Stimulated activated CD4-positive, alpha-beta T cell treated with anti-CD3 and anti-CD28 coated beads, Interleukin-12 subunit alpha, Interleukin-12 subunit beta, amount 100 ng/mL, for 48 hours (primary cell): ENCODE measurements around the gene IQUB.
A peak's percentile ranks its signal among the peaks of the same experiment; 100 is the strongest.
"Not testable (repeated sequence)": the region's sequence is repeated elsewhere in the genome, so short reads cannot be mapped to it uniquely, and the experiment has no call there.

Experiments used
- DNase-seq, 3 donors: peaks; one replicate each; pipeline ENCODE4 v3.0.0-alpha.2; 2020; ENCODE audit warnings: low read depth in 2 of 3, low spot score in 1 of 3

The IQUB gene

DNA sequence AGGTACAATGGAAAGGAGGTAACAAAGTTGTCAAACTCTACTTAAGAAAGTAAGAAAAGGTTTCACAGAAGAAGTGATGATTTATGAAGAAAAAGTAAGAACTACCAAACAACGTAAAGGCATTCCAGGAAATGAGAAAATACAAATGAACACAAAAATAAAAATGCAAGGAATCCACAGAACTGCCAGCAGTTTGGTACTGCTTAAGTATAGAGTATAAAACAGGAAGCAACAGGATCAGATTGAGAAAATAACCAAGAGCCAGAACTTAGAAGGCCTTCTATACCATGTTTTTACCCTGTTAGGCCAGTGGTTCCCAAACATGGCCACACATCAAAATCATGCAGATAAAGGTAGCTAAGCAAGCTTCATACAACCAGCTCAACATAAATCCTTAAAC lies 14.0 kb upstream of the IQUB start:
- DNase-seq, result no peak

- no peak for DNase-seq
Measured at GRCh38 chr7:123539871-123540270, 5.5 kb upstream of the IQUB start.

- no peak for DNase-seq
Measured at GRCh38 chr7:123538897-123539296, 4.5 kb upstream of the IQUB start.

DNA sequence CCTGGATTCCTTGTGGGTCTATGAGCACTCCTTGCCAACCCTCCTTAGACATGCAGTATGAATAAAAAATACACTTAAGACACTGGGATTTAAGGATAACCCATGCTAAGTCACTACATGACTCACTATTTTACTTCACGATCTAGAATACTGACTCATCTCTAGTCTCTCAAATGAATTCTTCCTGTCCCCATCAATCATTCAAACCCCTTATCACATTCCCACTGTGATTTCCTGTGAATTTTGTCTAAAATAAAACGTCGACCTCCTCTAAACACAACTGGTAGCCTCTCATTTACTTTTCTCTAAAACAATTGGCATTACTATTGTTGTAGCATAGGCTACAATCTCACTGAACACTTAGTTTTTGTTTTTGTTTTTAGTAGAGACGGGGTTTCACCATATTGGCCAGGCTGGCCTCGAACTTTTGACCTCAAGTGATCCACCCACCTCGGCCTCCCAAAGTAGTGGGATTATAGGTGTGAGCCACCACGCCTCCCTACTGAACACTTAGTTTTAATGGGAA lies 3.9 kb upstream of the IQUB start:
- no peak for DNase-seq

GRCh38 chr7:123537026-123537642 lies 2.7 kb upstream of the IQUB start:
- DNase-seq, result no peak

GRCh38 chr7:123535517-123535916 lies 1.1 kb upstream of the IQUB start:
- no peak for DNase-seq

- peak in 1 of 3 donors; percentile 8 for DNase-seq
Measured at GRCh38 chr7:123533929-123534382, 439 bp downstream of the IQUB start.

DNA sequence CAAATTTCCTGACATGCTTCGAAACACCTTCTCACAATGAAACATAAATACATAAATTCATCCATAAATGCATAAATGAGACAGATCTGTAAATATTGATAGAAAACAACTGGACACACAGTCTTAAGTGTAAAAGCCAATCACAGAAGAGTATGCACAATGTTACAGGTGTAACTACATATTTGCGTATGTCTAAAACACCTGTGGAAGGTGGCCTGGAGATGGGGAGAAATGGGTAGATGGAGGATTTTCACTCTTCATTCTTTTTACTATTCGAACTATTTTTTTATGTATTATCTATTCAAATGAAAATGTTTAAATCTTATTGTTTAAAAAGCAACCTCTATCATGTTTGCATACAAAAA lies 860 bp downstream of the IQUB start:
- DNase-seq, result no peak

GRCh38 chr7:123532788-123533552 lies 1.4 kb downstream of the IQUB start:
- not testable (repeated sequence) for DNase-seq

DNA sequence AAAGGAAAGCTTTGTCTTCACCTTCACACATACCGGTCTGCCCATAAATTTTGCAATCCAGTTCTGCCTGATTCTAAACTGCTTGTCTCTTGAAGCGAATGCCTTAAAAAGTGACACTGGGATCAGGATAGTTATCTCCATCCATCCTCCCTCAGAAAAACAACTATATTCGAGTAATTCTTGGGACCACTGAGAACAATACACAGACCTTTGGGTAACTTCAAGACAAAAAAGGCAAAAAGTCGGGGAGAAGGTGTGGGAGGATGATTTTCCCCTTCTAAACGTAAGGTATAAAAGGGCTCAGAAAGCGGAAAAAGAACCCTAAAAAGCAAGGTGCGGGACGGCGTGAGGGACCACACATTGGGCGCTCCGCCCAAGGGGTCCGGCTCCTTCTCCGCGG lies 2.1 kb downstream of the IQUB start:
- DNase-seq, result not testable (repeated sequence)

DNA sequence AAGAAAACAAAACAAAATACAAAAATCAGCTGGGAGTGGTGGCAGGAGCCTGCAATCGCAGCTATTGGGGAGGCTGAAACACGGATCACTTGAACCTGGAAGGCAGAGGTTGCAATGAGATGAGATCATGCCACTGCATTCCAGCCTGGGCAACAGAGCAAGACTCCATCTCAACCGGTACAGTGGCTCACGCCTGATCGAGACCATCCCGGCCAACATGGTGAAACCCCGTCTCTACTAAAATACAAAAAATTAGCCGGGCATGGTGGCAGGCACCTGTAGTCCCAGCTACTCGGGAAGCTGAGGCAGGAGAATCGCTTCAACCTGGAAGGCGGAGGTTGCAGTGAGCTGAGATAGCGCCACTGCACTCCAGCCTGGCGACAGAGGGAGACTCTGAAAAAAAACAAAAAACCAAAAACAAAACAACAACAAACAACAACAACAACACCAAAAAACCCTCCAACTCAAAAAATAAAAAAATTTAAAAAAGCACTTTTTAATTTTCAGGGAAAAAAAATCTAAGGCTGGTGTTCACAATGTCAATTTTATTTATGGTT lies 4.3 kb downstream of the IQUB start:
- not testable (repeated sequence) for DNase-seq

DNA sequence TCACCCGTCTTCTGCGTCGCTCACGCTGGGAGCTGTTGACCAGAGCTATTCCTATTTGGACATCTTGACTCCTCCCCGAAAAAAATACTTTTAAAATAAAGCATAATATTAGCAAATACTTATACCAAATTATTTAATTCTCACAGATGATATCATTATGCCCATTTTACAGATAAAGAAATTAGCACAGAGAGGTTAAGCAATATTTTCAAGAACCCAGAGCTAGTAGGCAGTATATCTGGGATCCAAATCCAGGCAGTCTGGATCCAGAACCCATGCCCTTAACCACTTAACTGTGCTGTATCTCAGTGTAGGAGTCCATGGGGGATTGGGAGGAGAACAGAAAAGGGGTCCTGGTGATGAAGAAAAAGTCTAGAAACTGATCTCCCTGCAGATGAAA lies 6.1 kb downstream of the IQUB start:
- no peak for DNase-seq

DNA sequence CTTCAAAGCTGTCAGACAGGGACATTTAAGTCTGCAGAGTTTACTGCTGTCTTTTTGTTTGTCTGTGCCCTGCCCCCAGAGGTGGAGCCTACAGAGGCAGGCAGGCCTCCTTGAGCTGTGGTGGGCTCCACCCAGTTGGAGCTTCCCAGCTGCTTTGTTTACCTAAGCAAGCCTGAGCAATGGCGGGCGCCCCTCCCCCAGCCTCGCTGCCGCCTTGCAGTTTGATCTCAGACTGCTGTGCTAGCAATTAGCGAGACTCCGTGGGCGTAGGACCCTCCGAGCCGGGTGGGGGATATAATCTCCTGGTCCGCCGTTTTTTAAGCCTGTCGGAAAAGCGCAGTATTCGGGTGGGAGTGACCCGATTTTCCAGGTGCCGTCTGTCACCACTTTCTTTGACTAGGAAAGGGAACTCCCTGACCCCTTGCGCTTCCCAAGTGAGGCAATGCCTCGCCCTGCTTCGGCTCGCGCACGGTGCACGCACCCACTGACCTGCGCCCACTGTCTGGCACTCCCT lies 6.6 kb downstream of the IQUB start:
- not testable (repeated sequence) for DNase-seq

DNA sequence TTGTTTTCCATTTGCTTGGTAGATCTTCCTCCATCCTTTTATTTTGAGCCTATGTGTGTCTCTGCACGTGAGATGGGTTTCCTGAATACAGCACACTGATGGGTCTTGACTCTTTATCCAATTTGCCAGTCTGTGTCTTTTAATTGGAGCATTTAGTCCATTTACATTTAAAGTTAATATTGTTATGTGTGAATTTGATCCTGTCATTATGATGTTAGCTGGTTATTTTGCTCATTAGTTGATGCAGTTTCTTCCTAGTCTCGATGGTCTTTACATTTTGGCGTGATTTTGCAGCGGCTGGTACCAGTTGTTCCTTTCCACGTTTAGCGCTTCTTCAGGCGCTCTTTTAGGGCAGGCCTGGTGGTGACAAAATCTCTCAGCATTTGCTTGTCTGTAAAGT lies 7.9 kb downstream of the IQUB start:
- not testable (repeated sequence) for DNase-seq

GRCh38 chr7:123522066-123522465 lies 12.3 kb downstream of the IQUB start:
- no peak for DNase-seq

GRCh38 chr7:123505221-123505620 lies 29.2 kb downstream of the IQUB start:
- DNase-seq, result no peak

- DNase-seq, result no peak
Measured at GRCh38 chr7:123502201-123502600, 32.2 kb downstream of the IQUB start.

DNA sequence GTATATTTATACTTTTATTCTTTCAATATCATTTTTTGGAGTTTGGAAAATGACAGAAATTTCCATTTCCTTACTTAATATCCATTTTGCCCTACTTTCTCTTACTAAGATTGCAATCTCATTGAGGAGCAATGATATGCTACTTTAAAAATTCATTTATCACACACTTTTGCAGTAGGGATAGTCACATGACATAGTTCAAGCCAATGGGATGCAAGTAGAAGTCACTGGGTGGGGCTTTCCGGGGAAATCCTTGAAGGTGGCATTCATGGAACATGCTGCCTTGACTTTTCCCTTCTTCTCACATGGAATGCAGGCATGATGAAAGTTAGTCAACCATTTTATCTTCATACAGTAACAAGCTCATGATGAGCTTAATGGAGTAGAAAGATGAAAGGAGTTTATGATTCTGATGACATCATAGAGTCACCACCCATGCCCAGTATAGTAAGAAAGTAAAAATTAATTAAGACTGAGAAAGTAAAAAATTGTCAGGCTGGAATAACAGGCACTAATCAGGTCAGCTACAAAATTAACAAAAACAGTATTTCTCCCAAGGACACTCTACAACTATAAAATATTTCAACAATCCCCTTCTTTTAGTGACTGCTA lies 33.4 kb downstream of the IQUB start:
- DNase-seq, result no peak

- DNase-seq, result no peak
Measured at GRCh38 chr7:123499211-123499970, 35.0 kb downstream of the IQUB start.

- DNase-seq, result no peak
Measured at GRCh38 chr7:123498601-123499000, 35.8 kb downstream of the IQUB start.

DNA sequence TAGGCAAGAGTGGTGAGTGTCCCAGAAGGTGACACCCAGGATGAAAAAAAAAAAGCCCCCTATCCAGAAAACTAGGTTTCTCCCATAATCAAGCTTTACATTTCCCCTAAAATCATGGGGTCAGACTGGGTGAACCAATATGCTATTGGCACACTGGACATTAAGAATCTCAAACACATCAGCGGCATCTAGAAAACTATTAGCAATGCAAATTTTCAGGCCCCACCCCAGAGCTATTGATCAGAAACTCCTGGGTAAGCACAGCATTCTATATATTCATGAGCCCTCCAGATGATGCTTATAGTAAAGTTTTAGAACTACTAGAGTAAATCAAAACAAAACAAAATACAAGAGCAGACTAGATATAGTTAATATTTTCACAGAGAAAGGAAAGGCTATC lies 36.4 kb downstream of the IQUB start:
- no peak for DNase-seq
